ENCODE data around the gene SORBS2. TPM values are rescaled to one million over a fixed set of nuclear protein-coding genes. Genes with fewer than 3 reads are reported as not detected.

SORBS2 gene
- total RNA-seq, 4 donors from 2014 or later = 821 to 1,626 (median 1,353) TPM

- no peak for TF ChIP-seq EP300 (IDR thresholded peaks at IDR 0.05)
- WGBS = 88% methylated on average over 4 of the region's 4 CpGs
- intact Hi-C loops (cut with DNase I) = no loop called here
- H3K27me3 ChIP-seq = no peaks in the 10 kb centered on the region
- H3K36me3 ChIP-seq = no peaks in the 10 kb centered on the region
- peaks cover 8 to 22% (median 15%) of the 10 kb centered on the region in 4 donors for H3K4me1 ChIP-seq
- DNase-seq (ENCODE audit: extremely low spot score) = no peak
- H3K9me3 ChIP-seq = no peaks in the 10 kb centered on the region
- H3K27ac ChIP-seq (replicated peaks in 1 of 4) = peak overlapping the region; percentile 40 to 71 (median 62)
- H3K4me3 ChIP-seq = peak overlapping the region in 1 of 4 donors; percentile 43
Observed at GRCh38 chr4:185775792-185776555, 36.0 kb downstream of the SORBS2 start.

- Histone ChIP-seq H3K4me3 (peak overlapping the region; percentile 39 to 50 (median 42)), H3K36me3 (no peaks in the 10 kb centered on the region), H3K9me3 (peaks cover 0 to 5% (median 0%) of the 10 kb centered on the region in 4 donors), H3K27ac (replicated peaks in 1 of 4) (peak overlapping the region; percentile 40 to 71 (median 62)), H3K4me1 (peaks cover 8 to 17% (median 13%) of the 10 kb centered on the region in 4 donors), H3K27me3 (no peaks in the 10 kb centered on the region)
- DNase-seq (ENCODE audit: extremely low spot score) = no peak
- TF ChIP-seq EP300 (IDR thresholded peaks at IDR 0.05) (no peak), POLR2AphosphoS5 (IDR thresholded peaks at IDR 0.05) (peak; percentile 22 to 60)
- 17% methylated on average over 5 of the region's 5 CpGs for WGBS
- intact Hi-C loops (cut with DNase I) = no loop called here
Observed at GRCh38 chr4:185774845-185775680, 36.9 kb downstream of the SORBS2 start.

- Histone ChIP-seq H3K27me3 (no peaks in the 10 kb centered on the region), H3K4me1 (peaks cover 8 to 17% (median 13%) of the 10 kb centered on the region in 4 donors), H3K4me3 (peak overlapping the region; percentile 39 to 50 (median 42)), H3K27ac (replicated peaks in 1 of 4) (peak overlapping the region; percentile 40 to 71 (median 62)), H3K36me3 (no peaks in the 10 kb centered on the region), H3K9me3 (peaks cover 0 to 7% (median 0%) of the 10 kb centered on the region in 4 donors)
- DNase-seq (ENCODE audit: extremely low spot score) = no peak
- TF ChIP-seq CTCF (IDR thresholded peaks at IDR 0.05) (no peak), POLR2A (IDR thresholded peaks at IDR 0.05; ENCODE audit: low read depth) (no peak), EP300 (IDR thresholded peaks at IDR 0.05) (no peak), POLR2AphosphoS5 (IDR thresholded peaks at IDR 0.05) (no peak)
- intact Hi-C loops (cut with DNase I) = no loop called here
- 64% methylated on average over 8 of the region's 8 CpGs for WGBS
Observed at GRCh38 chr4:185774131-185774653, 37.8 kb downstream of the SORBS2 start.

GRCh38 chr4:185773419-185773818, 38.6 kb downstream of the SORBS2 start:
- DNase-seq (ENCODE audit: extremely low spot score) = no peak
- peaks cover 8 to 17% (median 13%) of the 10 kb centered on the region in 4 donors for H3K4me1 ChIP-seq
- TF ChIP-seq POLR2A (IDR thresholded peaks at IDR 0.05; ENCODE audit: low read depth) (no peak), POLR2AphosphoS5 (IDR thresholded peaks at IDR 0.05) (peak; percentile 78 to 85)
- intact Hi-C loops (cut with DNase I) = no loop called here
- H3K9me3 ChIP-seq = peaks cover 0 to 7% (median 0%) of the 10 kb centered on the region in 4 donors
- H3K4me3 ChIP-seq = peak overlapping the region; percentile 39 to 50 (median 42)
- H3K36me3 ChIP-seq = no peaks in the 10 kb centered on the region
- H3K27me3 ChIP-seq = no peaks in the 10 kb centered on the region
- WGBS = 74% methylated on average over 11 of the region's 11 CpGs
- peak overlapping the region; percentile 40 to 71 (median 62) for H3K27ac ChIP-seq (replicated peaks in 1 of 4)

- Histone ChIP-seq H3K27ac (replicated peaks in 1 of 4) (peak overlapping the region; percentile 40 to 71 (median 62)), H3K36me3 (no peaks in the 10 kb centered on the region), H3K27me3 (no peaks in the 10 kb centered on the region), H3K4me1 (peaks cover 8 to 17% (median 13%) of the 10 kb centered on the region in 4 donors), H3K9me3 (peaks cover 0 to 7% (median 0%) of the 10 kb centered on the region in 4 donors), H3K4me3 (peak overlapping the region; percentile 39 to 50 (median 42))
- DNase-seq (ENCODE audit: extremely low spot score) = no peak
- TF ChIP-seq POLR2A (IDR thresholded peaks at IDR 0.05; ENCODE audit: low read depth) = no peak
- TF ChIP-seq CTCF (IDR thresholded peaks at IDR 0.05) = no peak
- TF ChIP-seq POLR2AphosphoS5 (IDR thresholded peaks at IDR 0.05) = no peak
- no peak for TF ChIP-seq EP300 (IDR thresholded peaks at IDR 0.05)
- 79% methylated on average over 12 of the region's 12 CpGs for WGBS
- intact Hi-C loops (cut with DNase I) = no loop called here
Observed at GRCh38 chr4:185772391-185773093, 39.5 kb downstream of the SORBS2 start.
